ENCODE data around the gene EXOC3L4.

GRCh38 chr14:103124501-103125001 lies 30.0 kb downstream of the EXOC3L4 start:
- no peak for TF ChIP-seq CTCF (IDR thresholded peaks at IDR 0.05)
- no peak for TF ChIP-seq POLR2A (IDR thresholded peaks at IDR 0.05)

Data from body of pancreas (tissue), 4 donors.